GM12875 (cell line): ENCODE data around the gene PRKAG2.

ENCODE experiments used
- H3K4me3 ChIP-seq: one replicate; pipeline ENCODE4 v1.5.1; 2011; ENCODE audit warnings: low read depth, low read length, control low read depth
- TF ChIP-seq, protein P1 (sequence below): IDR thresholded peaks from 2 replicates; pipeline ENCODE4 v1.5.1; 2011; ENCODE audit warnings: low read depth, mild to moderate bottlenecking, control low read depth, inconsistent platforms, low read length, moderate library complexity, borderline replicate concordance; ENCODE audit not compliant: insufficient read depth

PRKAG2 gene

DNA sequence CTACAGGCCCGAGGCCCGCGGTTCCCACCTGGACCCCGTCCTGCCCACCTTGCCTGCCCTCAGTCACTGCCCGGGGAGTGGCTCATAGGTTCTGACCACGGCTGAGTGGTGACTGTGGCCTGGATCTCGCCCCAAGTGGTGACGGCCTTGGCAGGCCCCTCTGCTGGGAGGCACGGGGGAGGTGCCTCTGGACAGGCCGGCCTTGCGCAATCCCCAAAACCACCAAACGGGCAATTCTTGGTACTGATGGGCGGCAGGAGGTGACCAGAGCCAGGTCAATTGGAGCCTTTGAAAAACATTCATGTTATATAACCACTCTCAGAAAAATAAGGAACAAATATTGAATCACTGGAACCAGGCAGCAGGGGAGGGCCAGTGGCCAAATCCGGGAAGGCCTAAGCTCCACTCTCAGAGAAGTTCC, 83.4 kb downstream of the PRKAG2 start:
- no peak overlapping the region for H3K4me3 ChIP-seq
- TF ChIP-seq, protein P1, sequence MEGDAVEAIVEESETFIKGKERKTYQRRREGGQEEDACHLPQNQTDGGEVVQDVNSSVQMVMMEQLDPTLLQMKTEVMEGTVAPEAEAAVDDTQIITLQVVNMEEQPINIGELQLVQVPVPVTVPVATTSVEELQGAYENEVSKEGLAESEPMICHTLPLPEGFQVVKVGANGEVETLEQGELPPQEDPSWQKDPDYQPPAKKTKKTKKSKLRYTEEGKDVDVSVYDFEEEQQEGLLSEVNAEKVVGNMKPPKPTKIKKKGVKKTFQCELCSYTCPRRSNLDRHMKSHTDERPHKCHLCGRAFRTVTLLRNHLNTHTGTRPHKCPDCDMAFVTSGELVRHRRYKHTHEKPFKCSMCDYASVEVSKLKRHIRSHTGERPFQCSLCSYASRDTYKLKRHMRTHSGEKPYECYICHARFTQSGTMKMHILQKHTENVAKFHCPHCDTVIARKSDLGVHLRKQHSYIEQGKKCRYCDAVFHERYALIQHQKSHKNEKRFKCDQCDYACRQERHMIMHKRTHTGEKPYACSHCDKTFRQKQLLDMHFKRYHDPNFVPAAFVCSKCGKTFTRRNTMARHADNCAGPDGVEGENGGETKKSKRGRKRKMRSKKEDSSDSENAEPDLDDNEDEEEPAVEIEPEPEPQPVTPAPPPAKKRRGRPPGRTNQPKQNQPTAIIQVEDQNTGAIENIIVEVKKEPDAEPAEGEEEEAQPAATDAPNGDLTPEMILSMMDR = no peak

DNA sequence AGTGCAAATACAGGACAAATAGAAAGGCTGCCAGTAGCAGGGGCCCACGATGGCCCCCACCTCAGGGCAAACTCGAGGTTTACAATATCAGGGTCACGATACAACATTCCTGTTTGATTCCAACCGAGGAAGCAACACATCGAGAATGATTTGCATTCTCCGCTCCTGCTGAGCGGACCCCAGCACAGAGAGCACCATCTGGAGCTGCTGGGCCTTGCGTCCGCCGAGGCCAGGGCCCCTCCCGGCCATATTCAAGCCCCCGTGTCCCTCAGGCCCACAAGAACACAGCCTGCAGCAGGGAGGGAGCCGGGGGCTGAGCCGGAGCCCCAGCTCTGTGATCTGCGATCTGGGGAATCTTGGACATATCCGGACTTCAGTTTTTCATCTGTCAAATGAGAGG, 84.3 kb downstream of the PRKAG2 start:
- TF ChIP-seq, protein P1 = no peak
- H3K4me3 ChIP-seq = no peak overlapping the region

DNA sequence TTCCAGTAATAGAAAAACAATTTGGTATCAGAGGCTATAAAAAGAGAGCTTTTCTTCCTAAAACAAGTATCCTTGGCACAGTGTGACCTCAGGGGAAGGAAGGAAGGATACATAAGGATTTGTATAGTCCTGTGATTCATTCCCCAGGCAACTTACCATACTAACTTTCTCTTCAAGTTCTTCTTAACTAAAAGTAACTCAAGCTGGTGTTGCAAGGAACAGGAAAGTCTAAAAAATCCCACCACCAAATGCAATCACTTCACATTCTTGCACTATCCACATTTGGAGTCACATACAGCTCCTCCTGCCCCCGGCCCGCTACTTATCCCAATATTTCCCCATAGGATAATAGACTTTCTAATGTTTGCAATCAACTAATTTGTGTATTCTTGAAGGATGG, 84.8 kb downstream of the PRKAG2 start:
- TF ChIP-seq, protein P1 = no peak
- no peak overlapping the region for H3K4me3 ChIP-seq

DNA sequence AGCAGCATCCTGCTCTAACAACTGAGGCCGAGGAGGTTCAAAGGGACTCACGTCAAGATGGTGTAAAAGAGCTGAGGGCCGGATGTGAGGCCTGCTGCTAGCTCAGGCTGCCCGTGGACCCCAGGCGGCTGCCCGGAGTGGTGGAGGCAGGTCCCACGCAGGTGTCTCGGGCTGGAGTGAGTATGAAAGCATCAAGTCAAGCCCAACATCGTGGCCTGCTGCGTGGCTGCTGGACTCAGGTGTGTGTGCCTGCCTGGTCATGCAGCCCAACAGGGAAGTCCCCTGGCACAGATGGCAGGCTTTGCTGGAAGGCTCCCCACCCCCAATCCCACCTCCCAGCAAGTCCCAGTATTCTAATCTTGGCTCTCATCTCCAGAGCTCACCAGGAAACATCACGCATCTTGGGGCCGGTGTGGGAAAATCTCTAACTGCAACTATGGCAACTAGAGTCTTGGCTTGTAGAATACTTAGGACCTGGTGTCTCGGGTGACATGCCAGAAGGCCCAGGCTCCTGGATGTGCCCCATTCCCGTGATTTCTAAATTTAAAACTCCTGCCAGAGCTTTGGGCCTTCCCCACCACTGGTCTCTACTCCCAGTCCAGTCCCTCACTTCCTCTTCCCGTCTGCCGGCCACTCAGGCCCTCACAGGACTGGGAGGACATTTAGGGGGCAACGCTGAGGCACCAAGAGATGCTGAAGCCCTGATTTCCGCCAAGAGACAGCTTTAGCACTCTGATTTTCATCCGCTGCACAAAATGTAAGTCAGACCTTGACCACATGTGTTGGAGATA, 85.9 kb downstream of the PRKAG2 start:
- TF ChIP-seq, protein P1 = no peak
- no peak overlapping the region for H3K4me3 ChIP-seq

DNA sequence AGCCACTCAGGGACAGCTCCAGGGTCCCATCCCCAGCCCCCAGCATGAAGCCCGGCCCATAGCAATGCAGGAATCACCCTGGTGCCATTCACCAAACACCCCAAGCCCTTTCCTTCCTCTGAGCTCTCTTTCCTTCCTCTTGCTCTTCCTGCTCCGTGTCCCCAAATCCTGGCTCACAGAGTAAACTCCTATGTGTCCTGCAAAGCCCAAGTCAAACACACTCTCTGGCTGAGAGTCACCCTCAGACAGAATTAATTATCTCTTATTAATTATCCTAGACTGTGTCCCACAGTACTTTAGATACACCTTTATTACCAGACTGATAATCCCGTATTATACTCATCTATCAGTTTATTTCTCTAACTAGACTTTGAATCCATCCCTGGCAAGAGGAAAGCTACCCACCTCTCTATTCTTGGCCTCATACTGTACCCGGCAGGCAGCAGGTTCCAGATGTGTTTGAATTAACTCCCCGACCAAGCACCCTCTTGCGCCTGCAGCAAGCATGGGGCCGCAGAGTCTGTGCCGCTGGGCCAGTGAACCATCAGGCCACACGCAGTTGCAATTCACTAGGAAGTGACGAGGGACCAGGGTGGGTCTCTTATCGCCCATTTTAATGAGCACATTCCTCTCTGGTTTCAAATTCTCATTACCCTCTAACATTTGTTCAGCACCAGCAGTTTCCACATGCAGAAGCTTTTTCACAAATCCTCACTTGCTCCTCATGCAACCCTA, 86.7 kb downstream of the PRKAG2 start:
- TF ChIP-seq, protein P1 = no peak
- H3K4me3 ChIP-seq = no peak overlapping the region

DNA sequence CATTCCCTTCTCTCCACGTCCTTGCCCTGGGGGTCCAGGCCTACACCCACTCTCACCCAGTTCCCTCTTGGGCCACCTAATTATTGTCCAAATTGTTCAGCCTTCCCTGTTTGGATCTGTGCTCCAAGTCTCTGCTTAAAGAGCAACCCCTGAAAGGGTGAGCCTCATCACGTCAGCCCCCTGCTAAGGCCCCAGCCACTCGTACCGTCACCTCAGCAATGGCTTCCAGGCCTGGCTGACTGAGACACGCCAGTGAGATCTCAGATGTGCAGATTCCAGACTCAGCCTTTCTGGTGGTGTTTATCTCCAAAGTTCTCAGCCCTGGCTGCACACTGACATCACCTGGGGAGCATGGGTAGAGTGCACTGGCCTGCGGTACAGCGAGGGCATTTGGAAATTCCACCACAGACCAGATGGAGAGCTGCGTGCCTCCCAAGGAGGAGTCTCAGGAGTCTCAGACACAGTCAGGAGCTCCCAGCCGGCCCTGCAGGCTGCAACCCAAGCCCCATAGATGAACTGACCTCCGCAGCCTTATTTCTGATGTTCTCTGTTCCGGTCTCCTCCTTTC, 87.5 kb downstream of the PRKAG2 start:
- TF ChIP-seq, protein P1 = no peak

More for the DNA sequence above, 87.5 kb downstream of the PRKAG2 start:
- H3K4me3 ChIP-seq = no peak overlapping the region
